ENCODE data around the gene UMAD1.

DNA sequence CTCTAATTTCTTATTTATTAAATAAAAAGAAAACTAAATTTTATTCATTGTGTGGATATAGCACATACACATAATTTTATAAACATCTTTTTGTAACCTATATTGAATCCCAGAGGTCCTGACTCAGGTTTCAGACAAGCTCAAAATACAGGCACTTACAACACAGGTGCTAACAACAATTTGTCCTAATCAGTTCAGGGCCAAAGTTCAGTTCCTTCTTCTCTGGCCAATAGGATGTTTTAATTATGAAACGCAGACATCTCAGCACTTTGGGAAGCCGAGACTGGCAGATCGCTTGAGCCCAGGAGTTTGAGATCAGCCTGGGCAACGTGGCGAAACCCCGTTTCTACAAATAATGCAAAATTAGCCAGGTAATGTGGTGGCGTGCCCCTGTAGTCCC, 62.9 kb downstream of the UMAD1 start:
- TF ChIP-seq POLR2AphosphoS5 (IDR thresholded peaks at IDR 0.05; ENCODE audit: insufficient read depth in 1 of 2, low read depth in 1 of 2), result no peak
- TF ChIP-seq POLR2A (IDR thresholded peaks at IDR 0.05), result no peak
- TF ChIP-seq, protein P1, sequence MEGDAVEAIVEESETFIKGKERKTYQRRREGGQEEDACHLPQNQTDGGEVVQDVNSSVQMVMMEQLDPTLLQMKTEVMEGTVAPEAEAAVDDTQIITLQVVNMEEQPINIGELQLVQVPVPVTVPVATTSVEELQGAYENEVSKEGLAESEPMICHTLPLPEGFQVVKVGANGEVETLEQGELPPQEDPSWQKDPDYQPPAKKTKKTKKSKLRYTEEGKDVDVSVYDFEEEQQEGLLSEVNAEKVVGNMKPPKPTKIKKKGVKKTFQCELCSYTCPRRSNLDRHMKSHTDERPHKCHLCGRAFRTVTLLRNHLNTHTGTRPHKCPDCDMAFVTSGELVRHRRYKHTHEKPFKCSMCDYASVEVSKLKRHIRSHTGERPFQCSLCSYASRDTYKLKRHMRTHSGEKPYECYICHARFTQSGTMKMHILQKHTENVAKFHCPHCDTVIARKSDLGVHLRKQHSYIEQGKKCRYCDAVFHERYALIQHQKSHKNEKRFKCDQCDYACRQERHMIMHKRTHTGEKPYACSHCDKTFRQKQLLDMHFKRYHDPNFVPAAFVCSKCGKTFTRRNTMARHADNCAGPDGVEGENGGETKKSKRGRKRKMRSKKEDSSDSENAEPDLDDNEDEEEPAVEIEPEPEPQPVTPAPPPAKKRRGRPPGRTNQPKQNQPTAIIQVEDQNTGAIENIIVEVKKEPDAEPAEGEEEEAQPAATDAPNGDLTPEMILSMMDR (IDR thresholded peaks at IDR 0.05), result no peak

All from vagina (tissue), 2 donors.